RWPE2 (cell line): Measurements from ENCODE around the gene TPR.

Experiments
- ATAC-seq: fragments of 200-7000 bp; cut with Tn5 transposase; 3 replicates; pipeline ENCODE4 v1.9.1; 2021; ENCODE audit warnings: low read depth
- DNase-seq: peaks from one replicate; pipeline ENCODE4 v3.0.0-alpha.2; 2020; ENCODE audit warnings: low spot score
- H3K27ac ChIP-seq: fragments of 450-650 bp; 2 replicates; pipeline ENCODE4 v1.5.1; 2017; ENCODE audit warnings: mild to moderate bottlenecking; ENCODE audit not compliant: poor library complexity, severe bottlenecking
- H3K27me3 ChIP-seq: fragments of 250-450 bp; sonication (Bioruptor Pico); 2 replicates; pipeline ENCODE4 v1.5.1; 2021; ENCODE audit warnings: mild to moderate bottlenecking, moderate library complexity; ENCODE audit not compliant: insufficient read depth, poor library complexity, severe bottlenecking
- H3K36me3 ChIP-seq: fragments of 250-450 bp; sonication (Bioruptor Pico); 2 replicates; pipeline ENCODE4 v1.5.1; 2020; ENCODE audit warnings: low read depth, mild to moderate bottlenecking, moderate library complexity
- H3K4me1 ChIP-seq: fragments of 250-450 bp; sonication (Bioruptor Pico); 2 replicates; pipeline ENCODE4 v1.5.1; 2021; ENCODE audit warnings: mild to moderate bottlenecking, moderate library complexity; ENCODE audit not compliant: insufficient read depth, poor library complexity, severe bottlenecking
- H3K4me3 ChIP-seq: fragments of 250-450 bp; sonication (Bioruptor Pico); 2 replicates; pipeline ENCODE4 v1.5.1; 2021; ENCODE audit warnings: mild to moderate bottlenecking, moderate library complexity; ENCODE audit not compliant: severe bottlenecking
- H3K9me3 ChIP-seq: fragments of 250-450 bp; sonication (Bioruptor Pico); 2 replicates; pipeline ENCODE4 v1.5.1; 2021; ENCODE audit warnings: mild to moderate bottlenecking, moderate library complexity; ENCODE audit not compliant: severe bottlenecking
- CTCF ChIP-seq: fragments of 450-650 bp; IDR thresholded peaks from one replicate; pipeline ENCODE4 v1.5.1; 2017; ENCODE audit warnings: mild to moderate bottlenecking, moderate library complexity; ENCODE audit not compliant: poor library complexity, severe bottlenecking

Gene TPR

GRCh38 chr1:186291271-186291670 is 83.8 kb downstream of the TPR start:
- H3K4me3 ChIP-seq: no peak overlapping the region
- H3K36me3 ChIP-seq: no peaks in the 10 kb centered on the region
- ATAC-seq (no peak), DNase-seq (no peak)
- TF ChIP-seq CTCF: no peak
- no peak overlapping the region for H3K27ac ChIP-seq
- no peaks in the 10 kb centered on the region for H3K9me3 ChIP-seq
- H3K27me3 ChIP-seq: no peaks in the 10 kb centered on the region
- H3K4me1 ChIP-seq: no peaks in the 10 kb centered on the region

DNA sequence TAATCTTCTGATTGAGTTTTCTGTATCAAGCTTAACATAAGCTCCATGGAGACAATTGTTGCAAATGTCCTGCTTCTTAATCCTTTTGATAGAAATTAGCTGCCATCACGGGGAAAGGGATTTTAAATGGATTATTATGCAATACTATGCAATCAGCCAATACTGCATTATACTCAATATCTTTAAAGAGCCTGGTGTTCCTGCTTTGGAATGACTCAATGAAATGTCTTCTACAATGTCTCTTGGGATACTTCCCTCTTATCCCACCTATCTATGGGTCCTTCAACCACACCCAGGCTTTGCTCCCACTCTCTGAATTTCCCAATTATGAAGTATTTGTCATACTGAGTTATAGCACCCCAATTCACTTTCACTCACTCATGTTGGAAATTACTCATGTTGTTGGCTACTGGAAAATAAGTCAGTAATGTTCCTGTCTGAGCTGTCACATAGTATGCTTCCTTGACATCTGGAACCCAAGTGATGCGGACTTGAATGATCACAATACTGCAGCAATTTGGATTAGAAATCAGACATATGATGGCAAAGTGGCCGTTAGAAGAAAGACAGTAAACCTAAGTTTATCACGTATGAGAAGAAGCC is 85.0 kb downstream of the TPR start:
- H3K4me1 ChIP-seq: no peaks in the 10 kb centered on the region
- TF ChIP-seq CTCF: no peak
- ATAC-seq: no peak
- H3K27ac ChIP-seq: no peak overlapping the region
- DNase-seq: no peak
- no peaks in the 10 kb centered on the region for H3K9me3 ChIP-seq
- no peaks in the 10 kb centered on the region for H3K27me3 ChIP-seq
- H3K36me3 ChIP-seq: no peaks in the 10 kb centered on the region
- H3K4me3 ChIP-seq: no peak overlapping the region

DNA sequence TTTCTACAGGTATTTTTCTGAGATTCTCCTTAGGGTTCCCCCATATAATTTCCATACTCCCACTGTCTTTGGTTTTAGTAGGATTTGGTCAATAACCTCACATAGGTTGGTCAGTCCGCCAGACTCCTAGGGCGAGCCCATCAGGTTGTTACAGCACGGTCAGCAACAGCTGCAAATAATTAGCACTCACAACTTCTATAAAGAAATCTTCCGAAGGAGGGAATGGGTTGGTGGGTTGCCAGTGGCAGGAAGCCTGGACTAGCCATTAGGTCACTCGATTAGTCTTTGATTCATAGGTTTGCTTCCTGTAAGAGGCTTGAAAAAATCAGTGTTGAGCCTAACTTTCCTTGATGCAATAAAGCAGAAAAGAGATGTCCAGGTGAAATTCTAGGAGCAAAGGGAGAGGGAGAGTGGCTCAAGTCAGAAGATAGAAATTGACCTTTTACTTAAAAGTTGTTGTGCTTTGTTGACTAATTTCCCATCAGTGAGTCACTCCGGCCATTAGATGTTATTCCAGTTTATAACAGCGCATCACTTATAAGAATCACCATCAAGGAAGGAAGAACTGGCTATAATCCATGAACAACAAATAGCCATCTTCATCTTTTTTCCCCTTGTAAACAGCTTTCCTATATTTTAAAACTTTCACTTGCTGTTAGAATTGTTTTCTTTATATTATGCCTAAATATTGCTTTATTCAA is 88.3 kb downstream of the TPR start:
- Histone ChIP-seq H3K27me3 (no peaks in the 10 kb centered on the region), H3K27ac (no peak overlapping the region), H3K36me3 (no peaks in the 10 kb centered on the region), H3K4me1 (no peaks in the 10 kb centered on the region), H3K9me3 (no peaks in the 10 kb centered on the region), H3K4me3 (no peak overlapping the region)
- TF ChIP-seq CTCF: no peak
- no peak for ATAC-seq
- no peak for DNase-seq

DNA sequence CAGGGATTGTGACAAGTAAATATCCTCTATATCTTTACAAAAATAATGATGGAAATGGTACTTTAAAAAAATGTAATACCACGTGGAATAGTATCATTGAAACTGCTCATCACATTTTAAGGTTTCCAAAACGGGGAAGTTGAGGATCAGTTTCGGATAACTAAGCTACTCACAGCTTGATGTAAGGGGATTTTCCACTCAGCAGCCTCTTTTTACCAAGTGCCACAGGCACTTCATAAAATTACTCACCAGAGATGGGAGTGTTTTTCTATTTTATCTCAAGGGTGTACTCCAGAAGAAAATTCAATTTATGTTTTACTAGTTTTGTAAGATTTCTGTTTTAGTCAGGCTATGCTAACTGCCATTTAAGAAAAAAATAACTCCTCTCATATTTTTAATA is 91.7 kb downstream of the TPR start:
- DNase-seq: no peak
- no peak for ATAC-seq
- Histone ChIP-seq H3K4me3 (no peak overlapping the region), H3K27ac (no peak overlapping the region), H3K4me1 (no peaks in the 10 kb centered on the region), H3K27me3 (no peaks in the 10 kb centered on the region), H3K36me3 (no peaks in the 10 kb centered on the region), H3K9me3 (no peaks in the 10 kb centered on the region)
- TF ChIP-seq CTCF: no peak

GRCh38 chr1:186282466-186282865 is 92.6 kb downstream of the TPR start:
- Histone ChIP-seq H3K27me3 (no peaks in the 10 kb centered on the region), H3K27ac (no peak overlapping the region), H3K36me3 (no peaks in the 10 kb centered on the region), H3K4me1 (no peaks in the 10 kb centered on the region), H3K9me3 (no peaks in the 10 kb centered on the region), H3K4me3 (no peak overlapping the region)
- no peak for ATAC-seq
- TF ChIP-seq CTCF: no peak
- DNase-seq: no peak
